Activated CD4-positive, alpha-beta T cell treated with anti-CD3 and anti-CD28 coated beads for 36 hours (primary cell): ENCODE data around the gene ENTHD1. TPM values are rescaled to one million over a fixed set of nuclear protein-coding genes. Genes with fewer than 3 reads are reported as not detected.

Source experiments
- ATAC-seq: fragments of 200-7000 bp; cut with Tn5 transposase; one replicate; pipeline ENCODE4 v1.10.0; 2021; ENCODE audit warnings: mild to moderate bottlenecking, moderate library complexity
- CTCF ChIA-PET: fragments of 350-600 bp; sonication (Branson Sonifier 250); formaldehyde crosslinking; loops from one replicate; lab custom pipeline; 2021; ENCODE audit warnings: antibody characterized with exemption; lab: Charles Lee
- POLR2A ChIA-PET: fragments of 350-600 bp; sonication (Branson Sonifier 250); formaldehyde crosslinking; loops from one replicate; lab custom pipeline; 2021; ENCODE audit warnings: antibody characterized with exemption, inconsistent platforms; lab: Charles Lee
- DNase-seq: peaks from one replicate; pipeline ENCODE4 v3.0.0-alpha.2; 2020
- H3K27ac Mint-ChIP-seq: one replicate; pipeline ENCODE4 v1.8.0; 2021; ENCODE audit warnings: mixed read lengths
- H3K27me3 Mint-ChIP-seq: one replicate; pipeline ENCODE4 v1.8.0; 2021; ENCODE audit warnings: mixed read lengths
- H3K36me3 Mint-ChIP-seq: one replicate; pipeline ENCODE4 v1.8.0; 2021; ENCODE audit warnings: low read depth, mixed read lengths
- H3K4me1 Mint-ChIP-seq: one replicate; pipeline ENCODE4 v1.8.0; 2021; ENCODE audit warnings: mixed read lengths
- H3K4me3 Mint-ChIP-seq: one replicate; pipeline ENCODE4 v1.8.0; 2021; ENCODE audit warnings: mild to moderate bottlenecking, moderate library complexity, mixed read lengths
- H3K9me3 Mint-ChIP-seq: one replicate; pipeline ENCODE4 v1.8.0; 2021; ENCODE audit warnings: low read depth, mixed read lengths
- intact Hi-C, 2 experiments: fragments of 100-400 bp; cut with DNase I in 1 of 2; cut with micrococcal nuclease in 1 of 2; formaldehyde crosslinking; loops; one replicate each; pipeline versions ENCODE4 v1.14.2 to v1.15.1; 2022 to 2024; cut with DNase I, micrococcal nuclease
- total RNA-seq, 2 experiments: library from RNA; stranded (reverse); gene quantifications; one replicate each; pipeline ENCODE4 v1.2.3, GENCODE V29; 2021

ENTHD1 gene
- total RNA-seq, 2 experiments from 2014 or later: 0.59 to 0.70 TPM

GRCh38 chr22:39800790-39801520 lies 92.6 kb downstream of the ENTHD1 start:
- H3K4me3 Mint-ChIP-seq: no peak overlapping the region
- CTCF ChIA-PET: interaction anchor here (0.6 to 0.7 kb wide), 4 partner anchors 11 to 67 kb away, joined by 3 read pairs; no protein-coding TSS in a partner anchor
- H3K4me1 Mint-ChIP-seq: peaks cover 10% of the 10 kb centered on the region
- DNase-seq (no peak), ATAC-seq (no peak)
- no peaks in the 10 kb centered on the region for H3K27me3 Mint-ChIP-seq
- intact Hi-C loops: no loop called here
- H3K27ac Mint-ChIP-seq: no peak overlapping the region
- H3K36me3 Mint-ChIP-seq: peaks cover 5% of the 10 kb centered on the region
- H3K9me3 Mint-ChIP-seq: peaks cover 19% of the 10 kb centered on the region
- POLR2A ChIA-PET: no interaction called here

GRCh38 chr22:39797528-39798147 lies 95.9 kb downstream of the ENTHD1 start:
- peaks cover 5% of the 10 kb centered on the region for H3K36me3 Mint-ChIP-seq
- peaks cover 19% of the 10 kb centered on the region for H3K9me3 Mint-ChIP-seq
- no peak overlapping the region for H3K4me3 Mint-ChIP-seq
- H3K27ac Mint-ChIP-seq: no peak overlapping the region
- ATAC-seq (no peak), DNase-seq (no peak)
- no peaks in the 10 kb centered on the region for H3K27me3 Mint-ChIP-seq
- H3K4me1 Mint-ChIP-seq: no peaks in the 10 kb centered on the region
- intact Hi-C loops: no loop called here
- CTCF ChIA-PET: interaction anchor here (1.7 kb wide), 1 partner anchor 226 kb away, joined by 5 read pairs; no protein-coding TSS in a partner anchor
- POLR2A ChIA-PET: no interaction called here

GRCh38 chr22:39789788-39790187 lies 103.8 kb downstream of the ENTHD1 start:
- ATAC-seq (no peak), DNase-seq (no peak)
- no peaks in the 10 kb centered on the region for H3K36me3 Mint-ChIP-seq
- H3K9me3 Mint-ChIP-seq: no peaks in the 10 kb centered on the region
- no peak overlapping the region for H3K4me3 Mint-ChIP-seq
- ChIA-PET POLR2A (interaction anchor here (0.8 kb wide), 1 partner anchor 13 kb away, joined by 3 read pairs; no protein-coding TSS in a partner anchor), CTCF (interaction anchor here (0.7 to 1.1 kb wide), 2 partner anchors 29 to 215 kb away, joined by 3 read pairs; no protein-coding TSS in a partner anchor)
- no peaks in the 10 kb centered on the region for H3K27me3 Mint-ChIP-seq
- H3K4me1 Mint-ChIP-seq: peaks cover 8% of the 10 kb centered on the region
- no peak overlapping the region for H3K27ac Mint-ChIP-seq
- intact Hi-C loops: no loop called here

GRCh38 chr22:39785232-39785631 lies 108.3 kb downstream of the ENTHD1 start:
- H3K36me3 Mint-ChIP-seq: no peaks in the 10 kb centered on the region
- no peak overlapping the region for H3K4me3 Mint-ChIP-seq
- no peaks in the 10 kb centered on the region for H3K27me3 Mint-ChIP-seq
- intact Hi-C loops: no loop called here
- no peak overlapping the region for H3K27ac Mint-ChIP-seq
- peaks cover 7% of the 10 kb centered on the region for H3K4me1 Mint-ChIP-seq
- ChIA-PET POLR2A (no interaction called here), CTCF (no interaction called here)
- ATAC-seq: peak; percentile 23
- no peaks in the 10 kb centered on the region for H3K9me3 Mint-ChIP-seq
- no peak for DNase-seq

GRCh38 chr22:39777716-39778454 lies 115.7 kb downstream of the ENTHD1 start:
- H3K4me3 Mint-ChIP-seq: no peak overlapping the region
- no peaks in the 10 kb centered on the region for H3K9me3 Mint-ChIP-seq
- DNase-seq: no peak
- H3K36me3 Mint-ChIP-seq: no peaks in the 10 kb centered on the region
- peaks cover 34% of the 10 kb centered on the region for H3K4me1 Mint-ChIP-seq
- ChIA-PET CTCF (interaction anchor here (1.0 to 1.6 kb wide), 3 partner anchors 10 to 29 kb away, joined by 3 read pairs; no protein-coding TSS in a partner anchor), POLR2A (no interaction called here)
- no peaks in the 10 kb centered on the region for H3K27me3 Mint-ChIP-seq
- H3K27ac Mint-ChIP-seq: no peak overlapping the region
- intact Hi-C loops: loop anchor here in 1 of 2 experiments (5.0 kb wide), 1 partner anchor 219 kb away; no protein-coding TSS in a partner anchor
- ATAC-seq: no peak

- ATAC-seq: no peak
- Mint-ChIP-seq H3K27me3 (no peaks in the 10 kb centered on the region), H3K36me3 (no peaks in the 10 kb centered on the region), H3K4me3 (no peak overlapping the region), H3K4me1 (peaks cover 36% of the 10 kb centered on the region), H3K9me3 (peaks cover 2% of the 10 kb centered on the region), H3K27ac (no peak overlapping the region)
- DNase-seq: no peak
- POLR2A ChIA-PET: interaction anchor here (0.7 kb wide), 1 partner anchor 14 kb away, joined by 3 read pairs; no protein-coding TSS in a partner anchor
- CTCF ChIA-PET: interaction anchor here (0.6 to 1.9 kb wide), 7 partner anchors 11 to 660 kb away, joined by 3 to 6 read pairs (median 4); no protein-coding TSS in a partner anchor
- intact Hi-C loops: loop anchor here in 1 of 2 experiments (5.0 kb wide), 1 partner anchor 221 kb away; no protein-coding TSS in a partner anchor
Observed at GRCh38 chr22:39776295-39777009, 117.1 kb downstream of the ENTHD1 start.

GRCh38 chr22:39773976-39774539 lies 119.5 kb downstream of the ENTHD1 start:
- ChIA-PET CTCF (interaction anchor here (1.0 to 1.4 kb wide), 3 partner anchors 8 to 34 kb away, joined by 3 read pairs; no protein-coding TSS in a partner anchor), POLR2A (interaction anchor here (1.1 kb wide), 1 partner anchor 219 kb away, joined by 3 read pairs; no protein-coding TSS in a partner anchor)
- peaks cover 2% of the 10 kb centered on the region for H3K9me3 Mint-ChIP-seq
- peak overlapping the region; percentile 6 for H3K4me3 Mint-ChIP-seq
- ATAC-seq: peak; percentile 98
- peak; percentile 57 for DNase-seq
- H3K27ac Mint-ChIP-seq: peak overlapping the region; percentile 58
- H3K27me3 Mint-ChIP-seq: no peaks in the 10 kb centered on the region
- no peaks in the 10 kb centered on the region for H3K36me3 Mint-ChIP-seq
- peaks cover 34% of the 10 kb centered on the region for H3K4me1 Mint-ChIP-seq
- intact Hi-C loops: no loop called here

- DNase-seq (no peak), ATAC-seq (no peak)
- intact Hi-C loops: no loop called here
- POLR2A ChIA-PET: interaction anchor here (0.6 to 1.1 kb wide), 2 partner anchors 220 to 558 kb away, joined by 3 to 4 read pairs; no protein-coding TSS in a partner anchor
- Mint-ChIP-seq H3K4me1 (peaks cover 34% of the 10 kb centered on the region), H3K27ac (peak overlapping the region; percentile 32), H3K27me3 (no peaks in the 10 kb centered on the region), H3K9me3 (peaks cover 2% of the 10 kb centered on the region), H3K36me3 (no peaks in the 10 kb centered on the region), H3K4me3 (no peak overlapping the region)
- CTCF ChIA-PET: interaction anchor here (0.5 to 1.4 kb wide), 5 partner anchors 8 to 420 kb away, joined by 3 read pairs; no protein-coding TSS in a partner anchor
Observed at GRCh38 chr22:39773503-39773902, 120.1 kb downstream of the ENTHD1 start.

GRCh38 chr22:39771486-39771885 lies 122.1 kb downstream of the ENTHD1 start:
- intact Hi-C loops: no loop called here
- H3K4me1 Mint-ChIP-seq: peaks cover 26% of the 10 kb centered on the region
- no peak for DNase-seq

GRCh38 chr22:39765661-39766060 lies 127.9 kb downstream of the ENTHD1 start:
- POLR2A ChIA-PET: no interaction called here
- Mint-ChIP-seq H3K36me3 (no peaks in the 10 kb centered on the region), H3K4me1 (peaks cover 5% of the 10 kb centered on the region), H3K27me3 (no peaks in the 10 kb centered on the region), H3K27ac (no peak overlapping the region), H3K4me3 (no peak overlapping the region), H3K9me3 (no peaks in the 10 kb centered on the region)
- ATAC-seq (no peak), DNase-seq (no peak)
- CTCF ChIA-PET: interaction anchor here (0.7 to 1.3 kb wide), 5 partner anchors 8 to 108 kb away, joined by 3 to 5 read pairs (median 3); no protein-coding TSS in a partner anchor
- intact Hi-C loops: no loop called here

More at GRCh38 chr22:39771486-39771885, 122.1 kb downstream of the ENTHD1 start:
- H3K4me3 Mint-ChIP-seq: no peak overlapping the region
- no peak overlapping the region for H3K27ac Mint-ChIP-seq
- no peaks in the 10 kb centered on the region for H3K27me3 Mint-ChIP-seq
- no peaks in the 10 kb centered on the region for H3K36me3 Mint-ChIP-seq
- POLR2A ChIA-PET: no interaction called here
- ATAC-seq: no peak
- peaks cover 2% of the 10 kb centered on the region for H3K9me3 Mint-ChIP-seq
- CTCF ChIA-PET: interaction anchor here (0.6 kb wide), 1 partner anchor 30 kb away, joined by 3 read pairs; no protein-coding TSS in a partner anchor
